Stomach (tissue), 4 donors: ENCODE measurements around the gene KIAA1671.

Source experiments
- EP300 ChIP-seq: sonication (generic); formaldehyde crosslinking; IDR thresholded peaks from one replicate; pipeline ENCODE4 v1.6.1; 2017; ENCODE audit warnings: antibody characterized with exemption
- POLR2A ChIP-seq, 4 donors: fragments of 450-650 bp; IDR thresholded peaks; one replicate each; pipeline ENCODE4 v1.6.1; 2016; ENCODE audit warnings: antibody characterized with exemption in 4 of 4, control low read depth in 2 of 4, mild to moderate bottlenecking in 1 of 4, moderate library complexity in 1 of 4
- POLR2AphosphoS5 ChIP-seq, 3 donors: sonication (generic); formaldehyde crosslinking; IDR thresholded peaks; one replicate each; pipeline ENCODE4 v1.6.1; 2016; ENCODE audit warnings: antibody characterized with exemption in 3 of 3
- TF ChIP-seq, protein P1 (sequence below), 7 experiments: fragments of 450-650 bp in 4 of 7; fragments of 200-600 bp in 3 of 7; sonication (generic) in 3 of 7; IDR thresholded peaks; one replicate each; pipeline ENCODE4 v1.5.1; 2016 to 2019; ENCODE audit warnings: antibody characterized with exemption in 7 of 7, control low read depth in 2 of 7, mild to moderate bottlenecking in 1 of 7

DNA sequence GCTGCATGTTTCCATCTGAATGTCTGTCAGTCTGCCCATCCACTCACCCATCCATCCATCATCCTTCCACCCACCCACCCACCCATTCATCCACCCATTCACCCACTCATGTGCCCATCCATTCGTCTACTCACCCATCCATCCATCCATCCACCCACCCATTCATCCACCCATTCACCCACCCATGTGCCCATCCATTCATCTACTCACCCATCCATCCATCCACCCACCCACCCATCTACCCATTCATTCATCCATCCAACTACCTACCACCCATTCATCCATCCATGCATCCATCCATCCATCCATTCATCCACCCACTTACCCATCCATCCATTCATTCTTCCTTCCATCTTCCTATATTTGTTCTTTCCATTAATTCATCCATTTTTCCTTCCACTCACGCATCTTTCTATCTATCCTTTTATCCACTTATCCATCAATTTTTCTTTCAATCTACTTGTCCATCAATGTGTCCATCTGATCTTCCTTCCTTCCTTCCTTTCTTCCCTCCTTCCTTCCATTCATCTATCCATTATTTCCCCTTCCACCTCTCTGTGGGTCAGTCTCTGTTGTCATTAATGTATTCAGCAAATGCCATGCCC lies 255.1 kb downstream of the KIAA1671 start:
- TF ChIP-seq POLR2A (IDR thresholded peaks at IDR 0.05) (no peak), POLR2AphosphoS5 (IDR thresholded peaks at IDR 0.05) (no peak), EP300 (no peak)
- TF ChIP-seq, protein P1, sequence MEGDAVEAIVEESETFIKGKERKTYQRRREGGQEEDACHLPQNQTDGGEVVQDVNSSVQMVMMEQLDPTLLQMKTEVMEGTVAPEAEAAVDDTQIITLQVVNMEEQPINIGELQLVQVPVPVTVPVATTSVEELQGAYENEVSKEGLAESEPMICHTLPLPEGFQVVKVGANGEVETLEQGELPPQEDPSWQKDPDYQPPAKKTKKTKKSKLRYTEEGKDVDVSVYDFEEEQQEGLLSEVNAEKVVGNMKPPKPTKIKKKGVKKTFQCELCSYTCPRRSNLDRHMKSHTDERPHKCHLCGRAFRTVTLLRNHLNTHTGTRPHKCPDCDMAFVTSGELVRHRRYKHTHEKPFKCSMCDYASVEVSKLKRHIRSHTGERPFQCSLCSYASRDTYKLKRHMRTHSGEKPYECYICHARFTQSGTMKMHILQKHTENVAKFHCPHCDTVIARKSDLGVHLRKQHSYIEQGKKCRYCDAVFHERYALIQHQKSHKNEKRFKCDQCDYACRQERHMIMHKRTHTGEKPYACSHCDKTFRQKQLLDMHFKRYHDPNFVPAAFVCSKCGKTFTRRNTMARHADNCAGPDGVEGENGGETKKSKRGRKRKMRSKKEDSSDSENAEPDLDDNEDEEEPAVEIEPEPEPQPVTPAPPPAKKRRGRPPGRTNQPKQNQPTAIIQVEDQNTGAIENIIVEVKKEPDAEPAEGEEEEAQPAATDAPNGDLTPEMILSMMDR (IDR thresholded peaks at IDR 0.05): no peak
